Measurements from ENCODE around the gene FAM200C.

- no peak for TF ChIP-seq CTCF (IDR thresholded peaks at IDR 0.05)
- no peak for TF ChIP-seq POLR2AphosphoS5 (IDR thresholded peaks at IDR 0.05)
- no peak for TF ChIP-seq EP300 (IDR thresholded peaks at IDR 0.05)
Observed at GRCh38 chr5:160363660-160364395, 36.0 kb downstream of the FAM200C start.
